Stimulated activated naive CD8-positive, alpha-beta T cell treated with anti-CD3 and anti-CD28 coated beads, Interleukin-15, amount 100 ng/mL, for 72 hours (primary cell): ENCODE results near the gene NPSR1.

Experiments used
- ATAC-seq: fragments of 150-1000 bp; cut with Tn5 transposase; 2 replicates; pipeline ENCODE4 v1.10.0; 2021; ENCODE audit warnings: mild to moderate bottlenecking, moderate library complexity
- DNase-seq, 2 donors: peaks; one replicate each; pipeline ENCODE4 v3.0.0; 2021 to 2022
- H3K27ac Mint-ChIP-seq, 2 donors: one replicate each; pipeline ENCODE4 v1.8.0; 2022; ENCODE audit warnings: mild to moderate bottlenecking in 2 of 2, mixed read lengths in 2 of 2, moderate library complexity in 2 of 2
- H3K27me3 Mint-ChIP-seq: one replicate; pipeline ENCODE4 v1.8.0; 2022; ENCODE audit warnings: mixed read lengths
- H3K4me1 Mint-ChIP-seq: one replicate; pipeline ENCODE4 v1.8.0; 2022; ENCODE audit warnings: mild to moderate bottlenecking, mixed read lengths
- H3K4me3 Mint-ChIP-seq, 2 donors: one replicate each; pipeline ENCODE4 v1.8.0; 2022; ENCODE audit warnings: mild to moderate bottlenecking in 2 of 2, mixed read lengths in 2 of 2, moderate library complexity in 1 of 2
- H3K9me3 Mint-ChIP-seq, 2 donors: one replicate each; pipeline ENCODE4 v1.8.0; 2022; ENCODE audit warnings: mixed read lengths in 2 of 2

The NPSR1 gene

GRCh38 chr7:34740840-34741239 lies 82.8 kb downstream of the NPSR1 start:
- DNase-seq = no peak
- ATAC-seq = no peak
- H3K4me1 Mint-ChIP-seq = no peaks in the 10 kb centered on the region
- peaks cover 22% of the 10 kb centered on the region for H3K27me3 Mint-ChIP-seq
- H3K9me3 Mint-ChIP-seq = peaks cover 0 to 4% of the 10 kb centered on the region in 2 donors
- H3K27ac Mint-ChIP-seq = no peak overlapping the region
- no peak overlapping the region for H3K4me3 Mint-ChIP-seq

- peaks cover 0 to 4% of the 10 kb centered on the region in 2 donors for H3K9me3 Mint-ChIP-seq
- ATAC-seq = no peak
Measured at GRCh38 chr7:34747176-34747781, 89.3 kb downstream of the NPSR1 start.

GRCh38 chr7:34747867-34748727 lies 90.1 kb downstream of the NPSR1 start:
- ATAC-seq = no peak
- peaks cover 0 to 2% of the 10 kb centered on the region in 2 donors for H3K9me3 Mint-ChIP-seq
- H3K27me3 Mint-ChIP-seq = peaks cover 11% of the 10 kb centered on the region
- no peak for DNase-seq
- H3K4me3 Mint-ChIP-seq = no peak overlapping the region
- peak overlapping the region in 1 of 2 donors; percentile 72 for H3K27ac Mint-ChIP-seq
- no peaks in the 10 kb centered on the region for H3K4me1 Mint-ChIP-seq

More at GRCh38 chr7:34747176-34747781, 89.3 kb downstream of the NPSR1 start:
- no peak overlapping the region for H3K27ac Mint-ChIP-seq
- no peaks in the 10 kb centered on the region for H3K4me1 Mint-ChIP-seq
- no peak overlapping the region for H3K4me3 Mint-ChIP-seq
- no peak for DNase-seq
- H3K27me3 Mint-ChIP-seq = peaks cover 14% of the 10 kb centered on the region

GRCh38 chr7:34748728-34749089 lies 90.7 kb downstream of the NPSR1 start:
- H3K4me1 Mint-ChIP-seq = no peaks in the 10 kb centered on the region
- ATAC-seq (no peak), DNase-seq (no peak)
- peaks cover 6% of the 10 kb centered on the region for H3K27me3 Mint-ChIP-seq
- H3K4me3 Mint-ChIP-seq = no peak overlapping the region
- no peak overlapping the region for H3K27ac Mint-ChIP-seq
- H3K9me3 Mint-ChIP-seq = no peaks in the 10 kb centered on the region

- Mint-ChIP-seq H3K4me3 (no peak overlapping the region), H3K9me3 (no peaks in the 10 kb centered on the region), H3K4me1 (no peaks in the 10 kb centered on the region), H3K27ac (no peak overlapping the region), H3K27me3 (peaks cover 2% of the 10 kb centered on the region)
- DNase-seq (no peak), ATAC-seq (no peak)
Measured at GRCh38 chr7:34749446-34749845, 91.4 kb downstream of the NPSR1 start.

GRCh38 chr7:34750209-34750608 lies 92.2 kb downstream of the NPSR1 start:
- DNase-seq (no peak), ATAC-seq (no peak)
- Mint-ChIP-seq H3K4me3 (no peak overlapping the region), H3K27me3 (no peaks in the 10 kb centered on the region), H3K4me1 (no peaks in the 10 kb centered on the region), H3K27ac (no peak overlapping the region), H3K9me3 (no peaks in the 10 kb centered on the region)

GRCh38 chr7:34750636-34751035 lies 92.6 kb downstream of the NPSR1 start:
- H3K9me3 Mint-ChIP-seq = no peaks in the 10 kb centered on the region
- H3K27ac Mint-ChIP-seq = no peak overlapping the region
- H3K4me1 Mint-ChIP-seq = no peaks in the 10 kb centered on the region
- H3K27me3 Mint-ChIP-seq = no peaks in the 10 kb centered on the region
- H3K4me3 Mint-ChIP-seq = no peak overlapping the region
- no peak for DNase-seq
- ATAC-seq = peak; percentile 11

- no peak for DNase-seq
- ATAC-seq = peak; percentile 21
- no peak overlapping the region for H3K27ac Mint-ChIP-seq
- H3K27me3 Mint-ChIP-seq = no peaks in the 10 kb centered on the region
- no peaks in the 10 kb centered on the region for H3K4me1 Mint-ChIP-seq
- H3K9me3 Mint-ChIP-seq = no peaks in the 10 kb centered on the region
- no peak overlapping the region for H3K4me3 Mint-ChIP-seq
Measured at GRCh38 chr7:34751725-34752643, 94.0 kb downstream of the NPSR1 start.

- DNase-seq = no peak
- no peak for ATAC-seq
- peaks cover 7% of the 10 kb centered on the region for H3K27me3 Mint-ChIP-seq
- no peaks in the 10 kb centered on the region for H3K9me3 Mint-ChIP-seq
- H3K4me1 Mint-ChIP-seq = no peaks in the 10 kb centered on the region
- no peak overlapping the region for H3K27ac Mint-ChIP-seq
- no peak overlapping the region for H3K4me3 Mint-ChIP-seq
Measured at GRCh38 chr7:34752929-34753328, 94.9 kb downstream of the NPSR1 start.

GRCh38 chr7:34755008-34755407 lies 97.0 kb downstream of the NPSR1 start:
- ATAC-seq = no peak
- Mint-ChIP-seq H3K27me3 (peaks cover 13% of the 10 kb centered on the region), H3K9me3 (no peaks in the 10 kb centered on the region), H3K27ac (no peak overlapping the region), H3K4me3 (no peak overlapping the region), H3K4me1 (no peaks in the 10 kb centered on the region)
- no peak for DNase-seq

- Mint-ChIP-seq H3K4me3 (no peak overlapping the region), H3K27me3 (peaks cover 13% of the 10 kb centered on the region), H3K9me3 (no peaks in the 10 kb centered on the region), H3K27ac (no peak overlapping the region), H3K4me1 (no peaks in the 10 kb centered on the region)
- DNase-seq (no peak), ATAC-seq (no peak)
Measured at GRCh38 chr7:34756025-34756437, 98.0 kb downstream of the NPSR1 start.

GRCh38 chr7:34756691-34757090 lies 98.7 kb downstream of the NPSR1 start:
- H3K4me1 Mint-ChIP-seq = no peaks in the 10 kb centered on the region
- no peaks in the 10 kb centered on the region for H3K9me3 Mint-ChIP-seq
- H3K27ac Mint-ChIP-seq = no peak overlapping the region
- DNase-seq (no peak), ATAC-seq (no peak)
- H3K27me3 Mint-ChIP-seq = peaks cover 13% of the 10 kb centered on the region
- no peak overlapping the region for H3K4me3 Mint-ChIP-seq

- Mint-ChIP-seq H3K27ac (peak overlapping the region in 1 of 2 donors; percentile 91), H3K27me3 (peaks cover 13% of the 10 kb centered on the region), H3K4me3 (no peak overlapping the region), H3K9me3 (no peaks in the 10 kb centered on the region), H3K4me1 (no peaks in the 10 kb centered on the region)
- ATAC-seq (no peak), DNase-seq (no peak)
Measured at GRCh38 chr7:34757570-34758110, 99.6 kb downstream of the NPSR1 start.

- no peaks in the 10 kb centered on the region for H3K9me3 Mint-ChIP-seq
- ATAC-seq (no peak), DNase-seq (no peak)
- H3K27ac Mint-ChIP-seq = no peak overlapping the region
- no peak overlapping the region for H3K4me3 Mint-ChIP-seq
- peaks cover 13% of the 10 kb centered on the region for H3K27me3 Mint-ChIP-seq
- H3K4me1 Mint-ChIP-seq = no peaks in the 10 kb centered on the region
Measured at GRCh38 chr7:34758111-34758601, 100.1 kb downstream of the NPSR1 start.

GRCh38 chr7:34759477-34760125 lies 101.6 kb downstream of the NPSR1 start:
- no peak for ATAC-seq
- Mint-ChIP-seq H3K27me3 (peaks cover 13% of the 10 kb centered on the region), H3K9me3 (no peaks in the 10 kb centered on the region), H3K4me1 (no peaks in the 10 kb centered on the region), H3K4me3 (no peak overlapping the region), H3K27ac (no peak overlapping the region)
- no peak for DNase-seq
